Testis (tissue), 3 donors: Measurements from ENCODE around the gene ZBTB7C. TPM values are rescaled to one million over a fixed set of nuclear protein-coding genes. Genes with fewer than 3 reads are reported as not detected.

Experiments used
- DNase-seq: peaks from one replicate; pipeline ENCODE4 v3.0.0-alpha.2; 2019
- H3K27ac ChIP-seq, 2 donors: fragments of 200-600 bp; sonication (generic); one replicate each; pipeline ENCODE4 v1.5.1; 2019
- H3K27me3 ChIP-seq: fragments of 200-600 bp; sonication (generic); one replicate; pipeline ENCODE4 v1.5.1; 2019
- H3K36me3 ChIP-seq: fragments of 200-600 bp; sonication (generic); one replicate; pipeline ENCODE4 v1.5.1; 2017; ENCODE audit warnings: low read depth; ENCODE audit errors: missing control alignments
- H3K4me1 ChIP-seq: fragments of 200-600 bp; sonication (generic); one replicate; pipeline ENCODE4 v1.5.1; 2019
- H3K4me3 ChIP-seq, 2 donors: fragments of 200-600 bp; sonication (generic); one replicate each; pipeline ENCODE4 v1.5.1; 2017 to 2019
- H3K9me3 ChIP-seq: fragments of 200-600 bp; sonication (generic); one replicate; pipeline ENCODE4 v1.5.1; 2017
- POLR2A ChIP-seq: fragments of 450-650 bp; IDR thresholded peaks from one replicate; pipeline ENCODE4 v1.6.1; 2017; ENCODE audit warnings: antibody characterized with exemption, mild to moderate bottlenecking, moderate library complexity
- WGBS, 2 donors: methylation state at CpG; one replicate each; pipeline ENCODE4 v1.1.5; 2018; 5-methylcytosine and 5-hydroxymethylcytosine counted together
- intact Hi-C: fragments of 100-400 bp; cut with DNase I; formaldehyde crosslinking; loops from one replicate; pipeline ENCODE4 v1.15.1; 2023; ENCODE audit warnings: low total_unique reads
- polyA plus RNA-seq: library from polyadenylated mRNA; stranded (reverse); fragments of 350-450 nt; fragmentation: Illumina TruSeq; extraction: RNeasy Lipid Tissue Mini Kit (QIAGEN cat#74804); gene quantifications from one replicate; pipeline ENCODE4 v1.2.3, GENCODE V29; 2014; ENCODE audit warnings: low read depth, low replicate concordance; ENCODE audit not compliant: insufficient read depth
- total RNA-seq, 2 donors: library from RNA; depleted of rRNA; stranded (reverse); fragments of >200 nt; gene quantifications; one replicate each; pipeline ENCODE4 v1.2.3, GENCODE V29; 2016
- TF ChIP-seq, protein P1 (sequence below), 3 experiments: fragments of 450-650 bp in 2 of 3; fragments of 200-600 bp in 1 of 3; sonication (generic) in 1 of 3; IDR thresholded peaks; one replicate each; pipeline ENCODE4 v1.5.1; 2016 to 2019; ENCODE audit warnings: antibody characterized with exemption in 3 of 3, mild to moderate bottlenecking in 2 of 3, moderate library complexity in 1 of 3

Gene ZBTB7C
- total and polyA plus RNA-seq, 3 donors from 2014 or later, result 14.1 to 65.4 (median 42.4) TPM

DNA sequence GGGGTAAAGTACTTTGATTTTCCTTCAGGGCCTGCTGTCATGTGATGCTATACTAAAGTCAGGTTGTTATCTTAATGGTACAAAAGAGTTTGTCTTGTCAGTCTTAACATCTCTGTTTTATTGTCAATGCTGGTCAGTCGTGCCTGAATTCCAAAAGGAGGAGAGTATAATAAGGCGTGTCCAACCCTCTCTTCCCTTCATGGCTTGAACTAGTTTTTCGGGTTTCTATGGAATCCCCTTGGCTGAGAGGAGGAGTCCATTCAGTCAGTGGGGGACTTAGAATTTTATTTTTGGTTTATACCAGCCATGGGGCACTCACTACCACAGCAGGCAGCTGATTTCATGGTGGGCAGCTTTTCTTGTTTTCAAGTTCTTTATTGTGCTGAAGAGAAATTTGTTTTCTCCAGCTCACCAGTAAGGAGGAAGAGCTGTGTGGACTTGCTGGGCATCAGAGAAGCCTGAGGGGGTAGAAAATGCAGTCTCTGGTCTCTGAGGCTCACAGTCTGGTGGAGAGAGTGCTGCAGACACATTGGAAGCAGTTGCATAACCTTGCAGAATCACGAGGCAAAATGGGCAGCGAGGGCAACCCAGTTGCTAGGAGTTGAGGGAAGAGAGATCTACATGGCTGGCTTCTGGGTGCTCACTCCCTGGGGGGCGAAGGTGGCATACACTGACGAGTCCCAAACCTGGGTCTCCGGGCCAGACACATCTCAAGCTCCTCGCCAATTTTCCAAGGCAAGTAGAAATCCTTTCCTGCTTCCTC is 193.1 kb downstream of the ZBTB7C start:
- intact Hi-C loops, result no loop called here
- Histone ChIP-seq H3K9me3 (no peaks in the 10 kb centered on the region), H3K4me3 (no peak overlapping the region), H3K27ac (no peak overlapping the region), H3K27me3 (no peaks in the 10 kb centered on the region), H3K4me1 (peaks cover 6% of the 10 kb centered on the region), H3K36me3 (no peaks in the 10 kb centered on the region)
- DNase-seq, result no peak
- TF ChIP-seq POLR2A, result no peak
- TF ChIP-seq, protein P1, sequence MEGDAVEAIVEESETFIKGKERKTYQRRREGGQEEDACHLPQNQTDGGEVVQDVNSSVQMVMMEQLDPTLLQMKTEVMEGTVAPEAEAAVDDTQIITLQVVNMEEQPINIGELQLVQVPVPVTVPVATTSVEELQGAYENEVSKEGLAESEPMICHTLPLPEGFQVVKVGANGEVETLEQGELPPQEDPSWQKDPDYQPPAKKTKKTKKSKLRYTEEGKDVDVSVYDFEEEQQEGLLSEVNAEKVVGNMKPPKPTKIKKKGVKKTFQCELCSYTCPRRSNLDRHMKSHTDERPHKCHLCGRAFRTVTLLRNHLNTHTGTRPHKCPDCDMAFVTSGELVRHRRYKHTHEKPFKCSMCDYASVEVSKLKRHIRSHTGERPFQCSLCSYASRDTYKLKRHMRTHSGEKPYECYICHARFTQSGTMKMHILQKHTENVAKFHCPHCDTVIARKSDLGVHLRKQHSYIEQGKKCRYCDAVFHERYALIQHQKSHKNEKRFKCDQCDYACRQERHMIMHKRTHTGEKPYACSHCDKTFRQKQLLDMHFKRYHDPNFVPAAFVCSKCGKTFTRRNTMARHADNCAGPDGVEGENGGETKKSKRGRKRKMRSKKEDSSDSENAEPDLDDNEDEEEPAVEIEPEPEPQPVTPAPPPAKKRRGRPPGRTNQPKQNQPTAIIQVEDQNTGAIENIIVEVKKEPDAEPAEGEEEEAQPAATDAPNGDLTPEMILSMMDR (IDR thresholded peaks at IDR 0.05), result no peak
- 88 to 90% methylated on average over 9 of the region's 9 CpGs for WGBS, 2 donors

DNA sequence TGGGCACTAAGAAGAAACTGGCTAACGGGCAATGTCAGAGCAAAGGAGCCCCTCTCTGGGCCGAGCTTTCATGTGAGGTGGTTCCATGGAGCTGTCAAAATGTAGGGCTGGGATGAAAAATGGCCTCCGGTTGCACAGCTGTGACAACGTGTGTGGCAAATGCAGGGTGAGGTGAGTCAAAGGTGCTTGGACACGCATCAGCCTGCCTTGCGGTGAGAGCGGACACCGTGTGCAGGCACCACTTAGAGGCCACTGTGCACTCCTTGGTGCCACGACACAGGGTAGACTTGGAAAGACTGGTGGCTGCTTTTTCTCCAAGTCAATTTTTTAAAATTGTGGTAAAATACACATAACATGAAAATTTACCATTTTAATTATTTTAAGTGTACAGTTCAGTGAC is 195.4 kb downstream of the ZBTB7C start:
- WGBS, 2 donors, result 88 to 93% methylated on average over 9 of the region's 9 CpGs
- Histone ChIP-seq H3K4me3 (no peak overlapping the region), H3K27ac (no peak overlapping the region), H3K9me3 (no peaks in the 10 kb centered on the region), H3K36me3 (no peaks in the 10 kb centered on the region), H3K4me1 (no peaks in the 10 kb centered on the region), H3K27me3 (no peaks in the 10 kb centered on the region)
- intact Hi-C loops, result no loop called here
- no peak for DNase-seq
- no peak for TF ChIP-seq POLR2A
- TF ChIP-seq, protein P1 (IDR thresholded peaks at IDR 0.05), result no peak

DNA sequence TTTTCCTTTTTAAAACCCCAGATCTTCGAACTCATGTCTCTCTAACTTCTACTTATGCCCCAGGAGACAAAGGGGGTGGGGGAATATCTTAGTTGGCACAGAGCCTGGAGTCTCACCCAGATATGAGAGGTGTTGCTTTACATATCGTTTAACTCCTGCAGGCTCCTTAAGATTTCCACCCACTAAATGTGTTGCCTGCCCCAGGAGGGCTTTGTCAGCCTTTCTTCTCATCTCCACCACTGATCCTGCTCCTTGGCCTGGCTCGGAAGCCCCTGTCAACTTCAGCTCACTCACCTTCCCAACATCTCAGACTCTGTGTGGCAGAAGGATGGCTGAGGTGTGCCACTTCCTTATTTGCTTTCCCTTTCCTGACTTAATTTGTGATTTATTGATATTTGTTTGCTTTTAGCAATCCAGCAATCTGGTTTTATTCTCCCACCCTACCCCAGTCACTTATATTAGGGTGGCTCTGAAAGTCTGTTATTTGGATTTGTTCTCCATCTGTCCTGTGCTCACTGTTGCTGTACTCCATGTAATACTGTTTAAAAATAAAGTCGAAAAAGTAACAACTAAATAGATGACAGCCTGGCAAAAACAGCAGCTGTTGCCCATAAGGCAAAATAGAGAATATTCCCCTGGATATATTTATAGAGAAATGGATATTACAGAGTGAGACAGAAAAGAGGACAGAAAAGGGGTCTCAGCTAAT is 200.6 kb downstream of the ZBTB7C start:
- no peaks in the 10 kb centered on the region for H3K4me1 ChIP-seq
- no peaks in the 10 kb centered on the region for H3K27me3 ChIP-seq
- intact Hi-C loops, result no loop called here
- H3K27ac ChIP-seq, result no peak overlapping the region
- WGBS, 2 donors, result 60 to 68% methylated on average over 4 of the region's 4 CpGs
- H3K36me3 ChIP-seq, result no peaks in the 10 kb centered on the region
- no peak overlapping the region for H3K4me3 ChIP-seq
- DNase-seq, result no peak
- no peaks in the 10 kb centered on the region for H3K9me3 ChIP-seq
- TF ChIP-seq, protein P1 (IDR thresholded peaks at IDR 0.05), result no peak

DNA sequence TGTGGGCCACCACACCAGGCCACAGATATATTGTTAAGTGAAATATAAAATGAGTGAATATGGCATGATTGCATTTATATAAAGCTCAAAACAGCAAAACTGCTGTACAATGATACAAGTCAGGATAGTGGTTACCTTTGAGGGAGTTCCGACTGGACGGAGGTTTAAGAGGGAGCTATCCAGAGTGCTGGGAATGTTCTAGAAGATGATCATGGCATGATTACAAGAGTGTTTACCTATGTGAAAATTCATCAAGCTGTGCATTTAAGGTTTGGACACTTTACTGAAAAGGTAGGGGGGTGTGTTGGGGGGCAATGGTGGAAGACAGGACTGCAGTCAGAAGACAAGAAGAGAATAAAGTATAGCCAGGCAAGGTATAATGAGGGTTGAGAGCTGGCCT is 201.4 kb downstream of the ZBTB7C start:
- intact Hi-C loops, result no loop called here
- H3K4me3 ChIP-seq, result no peak overlapping the region
- no peak for DNase-seq
- no peaks in the 10 kb centered on the region for H3K9me3 ChIP-seq
- H3K27ac ChIP-seq, result no peak overlapping the region
- no peak for TF ChIP-seq POLR2A
- TF ChIP-seq, protein P1 (IDR thresholded peaks at IDR 0.05), result no peak
- no peaks in the 10 kb centered on the region for H3K27me3 ChIP-seq
- 80 to 86% methylated on average over 2 of the region's 2 CpGs for WGBS, 2 donors
- no peaks in the 10 kb centered on the region for H3K36me3 ChIP-seq
- no peaks in the 10 kb centered on the region for H3K4me1 ChIP-seq
